HCT116 (cell line): Measurements from ENCODE around the gene FGF21. TPM values are rescaled to one million over a fixed set of nuclear protein-coding genes. Genes with fewer than 3 reads are reported as not detected.

ENCODE experiments used
- ATAC-seq: fragments of 200-7000 bp; cut with Tn5 transposase; 2 replicates; pipeline ENCODE4 v1.9.1; 2020; ENCODE audit warnings: mild to moderate bottlenecking, moderate library complexity
- BruUV-seq: library from RNA; stranded (reverse); fragments of 400-500 nt; replicated peaks from 2 replicates; lab custom pipeline; 2021; lab: Mats Ljungman, UMichigan
- CTCF ChIA-PET: fragments of 300-600 bp; sonication (Branson Sonifier 250); formaldehyde crosslinking; loops from one replicate; lab custom pipeline; 2021; ENCODE audit warnings: antibody characterized with exemption; lab: Charles Lee
- POLR2A ChIA-PET: fragments of 300-600, 350-600 bp; sonication (Branson Sonifier 250); formaldehyde crosslinking; loops from one replicate; lab custom pipeline; 2021; ENCODE audit warnings: antibody characterized with exemption; lab: Charles Lee
- RAD21 ChIA-PET, 2 experiments: fragments of 300-600 bp; sonication (Branson Sonifier 250); formaldehyde crosslinking; loops; one replicate each; lab custom pipeline; 2023; ENCODE audit warnings: low total read pairs in 2 of 2; ENCODE audit not compliant: uncharacterized antibody in 2 of 2, unreplicated experiment in 2 of 2, low non-redundant PET in 1 of 2; lab: Charles Lee
- DNase-seq: peaks from one replicate; pipeline ENCODE4 v3.0.0-alpha.2; 2010; ENCODE audit warnings: low read depth, low spot score
- H2AFZ ChIP-seq: fragments of 200-600 bp; shearing (Covaris generic), sonication (generic); 2 replicates; pipeline ENCODE4 v1.6.1; 2017; ENCODE audit warnings: low read depth, mixed run types, mixed read lengths, antibody characterized with exemption, low read length; ENCODE audit not compliant: poor library complexity, severe bottlenecking
- H3K27ac ChIP-seq: 2 replicates; pipeline ENCODE4 v1.5.1; 2012; ENCODE audit warnings: low read depth, low read length
- H3K27me3 ChIP-seq: fragments of 200-600 bp; sonication (generic); 2 replicates; pipeline ENCODE4 v1.6.1; 2016; ENCODE audit warnings: mixed run types, low read length, mixed read lengths; ENCODE audit not compliant: insufficient read depth
- H3K36me3 ChIP-seq, 2 experiments: fragments of 200-500 bp in 1 of 2; fragments of 200-600 bp in 1 of 2; sonication (Bioruptor generic) in 1 of 2; sonication (generic) in 1 of 2; 2 replicates each; pipeline versions ENCODE4 v1.5.1 to v1.6.1; 2014 to 2016; ENCODE audit warnings: low read length in 2 of 2, inconsistent platforms in 1 of 2, mixed read lengths in 1 of 2, mixed run types in 1 of 2; ENCODE audit not compliant: insufficient read depth in 2 of 2, control insufficient read depth in 1 of 2
- H3K4me1 ChIP-seq, 2 experiments: fragments of 200-600 bp in 1 of 2; sonication (generic) in 1 of 2; 2 replicates each; pipeline versions ENCODE4 v1.5.1 to v1.6.1; 2012 to 2017; ENCODE audit warnings: low read length in 2 of 2, inconsistent platforms in 1 of 2, mild to moderate bottlenecking in 1 of 2, mixed read lengths in 1 of 2, mixed run types in 1 of 2, moderate library complexity in 1 of 2; ENCODE audit not compliant: insufficient read depth in 2 of 2, control insufficient read depth in 1 of 2
- H3K4me2 ChIP-seq: fragments of 200-600 bp; sonication (generic); 2 replicates; pipeline ENCODE4 v1.6.1; 2017; ENCODE audit warnings: mixed run types, low read length, mixed read lengths
- H3K4me3 ChIP-seq, 2 experiments: fragments of 200-600 bp in 1 of 2; sonication (generic) in 1 of 2; replicated peaks in 1 of 2; 2 replicates each; pipeline ENCODE4 v1.5.1; 2011 to 2016; ENCODE audit warnings: low read length in 2 of 2, control low read depth in 1 of 2, low read depth in 1 of 2, mild to moderate bottlenecking in 1 of 2, mixed read lengths in 1 of 2, mixed run types in 1 of 2
- H3K79me2 ChIP-seq: fragments of 200-600 bp; sonication (generic); 2 replicates; pipeline ENCODE4 v1.6.1; 2017; ENCODE audit warnings: mild to moderate bottlenecking, mixed run types, low read length, moderate library complexity, mixed read lengths; ENCODE audit not compliant: insufficient read depth
- H3K9ac ChIP-seq: fragments of 200-600 bp; sonication (generic); 2 replicates; pipeline ENCODE4 v1.6.1; 2016; ENCODE audit warnings: low read length, mixed read lengths
- H3K9me2 ChIP-seq: fragments of 200-600 bp; sonication (generic), shearing (Covaris generic); 2 replicates; pipeline ENCODE4 v1.6.1; 2017; ENCODE audit warnings: mixed run types, mild to moderate bottlenecking, moderate library complexity; ENCODE audit not compliant: insufficient read depth
- H3K9me3 ChIP-seq, 2 experiments: fragments of 200-500 bp in 1 of 2; fragments of 200-600 bp in 1 of 2; sonication (Bioruptor generic) in 1 of 2; sonication (generic) in 1 of 2; 2 replicates each; pipeline ENCODE4 v1.6.1; 2014 to 2017; ENCODE audit warnings: low read length in 2 of 2, mixed read lengths in 2 of 2, inconsistent platforms in 1 of 2, low read depth in 1 of 2, mild to moderate bottlenecking in 1 of 2, mixed run types in 1 of 2, moderate library complexity in 1 of 2; ENCODE audit not compliant: control insufficient read depth in 1 of 2, insufficient read depth in 1 of 2
- H4K20me1 ChIP-seq: fragments of 200-600 bp; sonication (generic), shearing (Covaris generic); 2 replicates; pipeline ENCODE4 v1.6.1; 2017; ENCODE audit warnings: mixed run types, mild to moderate bottlenecking, moderate library complexity; ENCODE audit not compliant: insufficient read depth
- ATF3 ChIP-seq: IDR thresholded peaks from 2 replicates; pipeline ENCODE4 v1.6.1; 2012
- CBX3 ChIP-seq: IDR thresholded peaks from 2 replicates; pipeline ENCODE4 v1.6.1; 2012; ENCODE audit warnings: low read depth
- EGR1 ChIP-seq: IDR thresholded peaks from 2 replicates; pipeline ENCODE4 v1.6.1; 2012; ENCODE audit warnings: low read depth
- ELF1 ChIP-seq: IDR thresholded peaks from 2 replicates; pipeline ENCODE4 v1.6.1; 2012; ENCODE audit warnings: low read depth, borderline replicate concordance
- JUND ChIP-seq: IDR thresholded peaks from 2 replicates; pipeline ENCODE4 v1.6.1; 2012
- RAD21 ChIP-seq: IDR thresholded peaks from 2 replicates; pipeline ENCODE4 v1.6.1; 2012; ENCODE audit warnings: low read depth, mild to moderate bottlenecking
- SIN3A ChIP-seq: IDR thresholded peaks from 2 replicates; pipeline ENCODE4 v1.6.1; 2012; ENCODE audit warnings: low read depth
- SRF ChIP-seq: IDR thresholded peaks from 2 replicates; pipeline ENCODE4 v1.6.1; 2012; ENCODE audit warnings: low read depth
- ZFX ChIP-seq: fragments of 450-650 bp; IDR thresholded peaks from 2 replicates; pipeline ENCODE4 v1.6.1; 2017
- ZNF274 ChIP-seq: fragments of 200-500 bp; sonication (Bioruptor generic); IDR thresholded peaks from 2 replicates; pipeline ENCODE4 v1.6.1; 2014; ENCODE audit warnings: mild to moderate bottlenecking, low read depth, low read length, inconsistent platforms
- intact Hi-C: fragments of 100-400 bp; cut with micrococcal nuclease; formaldehyde crosslinking; loops from 2 replicates; pipeline ENCODE4 v1.10.0; 2022
- total RNA-seq: library from RNA; stranded (reverse); gene quantifications from one replicate; pipeline ENCODE4 v1.2.1, GENCODE V29; 2021; ENCODE audit not compliant: unreplicated experiment
- TF ChIP-seq, protein P1 (sequence below): IDR thresholded peaks from 2 replicates; pipeline ENCODE4 v1.6.1; 2012
- TF ChIP-seq, protein P2 (sequence below): IDR thresholded peaks from 2 replicates; pipeline ENCODE4 v1.6.1; 2011; ENCODE audit warnings: mild to moderate bottlenecking, low read length, moderate library complexity; ENCODE audit not compliant: insufficient replicate concordance; ENCODE audit errors: extremely low read depth
- TF ChIP-seq, protein P3 (sequence below), 3 experiments: fragments of 200-600 bp in 1 of 3; sonication (generic) in 1 of 3; IDR thresholded peaks in 2 of 3; conservative IDR thresholded peaks in 1 of 3; 2 replicates each; pipeline ENCODE4 v1.5.1; 2012 to 2017; ENCODE audit warnings: low read depth in 2 of 3, low read length in 2 of 3, antibody characterized with exemption in 1 of 3, borderline replicate concordance in 1 of 3, control low read depth in 1 of 3, mild to moderate bottlenecking in 1 of 3, mixed read lengths in 1 of 3, mixed run types in 1 of 3, moderate library complexity in 1 of 3; ENCODE audit not compliant: insufficient read depth in 1 of 3

Gene FGF21
- total RNA-seq, 1 experiment from 2014 or later: 0.81 TPM

- H3K9ac ChIP-seq: no peak overlapping the region
- peaks cover 19 to 29% of the 10 kb centered on the region in 2 experiments; a peak in 3 of 4 replicates for H3K4me1 ChIP-seq
- CTCF ChIA-PET: interaction anchor here (0.7 kb wide), 1 partner anchor 18 kb away, joined by 3 read pairs; no protein-coding TSS in a partner anchor
- intact Hi-C loops: no loop called here
- POLR2A ChIA-PET: no interaction called here
- no peak overlapping the region for H2AFZ ChIP-seq
- TF ChIP-seq RAD21 (no peak), JUND (no peak), CBX3 (no peak), SIN3A (no peak), ZNF274 (no peak), SRF (no peak), ATF3 (no peak), EGR1 (no peak), ZFX (no peak), ELF1 (no peak)
- TF ChIP-seq, protein P1, sequence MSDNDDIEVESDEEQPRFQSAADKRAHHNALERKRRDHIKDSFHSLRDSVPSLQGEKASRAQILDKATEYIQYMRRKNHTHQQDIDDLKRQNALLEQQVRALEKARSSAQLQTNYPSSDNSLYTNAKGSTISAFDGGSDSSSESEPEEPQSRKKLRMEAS: no peak
- TF ChIP-seq, protein P2, sequence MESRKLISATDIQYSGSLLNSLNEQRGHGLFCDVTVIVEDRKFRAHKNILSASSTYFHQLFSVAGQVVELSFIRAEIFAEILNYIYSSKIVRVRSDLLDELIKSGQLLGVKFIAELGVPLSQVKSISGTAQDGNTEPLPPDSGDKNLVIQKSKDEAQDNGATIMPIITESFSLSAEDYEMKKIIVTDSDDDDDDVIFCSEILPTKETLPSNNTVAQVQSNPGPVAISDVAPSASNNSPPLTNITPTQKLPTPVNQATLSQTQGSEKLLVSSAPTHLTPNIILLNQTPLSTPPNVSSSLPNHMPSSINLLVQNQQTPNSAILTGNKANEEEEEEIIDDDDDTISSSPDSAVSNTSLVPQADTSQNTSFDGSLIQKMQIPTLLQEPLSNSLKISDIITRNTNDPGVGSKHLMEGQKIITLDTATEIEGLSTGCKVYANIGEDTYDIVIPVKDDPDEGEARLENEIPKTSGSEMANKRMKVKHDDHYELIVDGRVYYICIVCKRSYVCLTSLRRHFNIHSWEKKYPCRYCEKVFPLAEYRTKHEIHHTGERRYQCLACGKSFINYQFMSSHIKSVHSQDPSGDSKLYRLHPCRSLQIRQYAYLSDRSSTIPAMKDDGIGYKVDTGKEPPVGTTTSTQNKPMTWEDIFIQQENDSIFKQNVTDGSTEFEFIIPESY: no peak
- TF ChIP-seq, protein P3, sequence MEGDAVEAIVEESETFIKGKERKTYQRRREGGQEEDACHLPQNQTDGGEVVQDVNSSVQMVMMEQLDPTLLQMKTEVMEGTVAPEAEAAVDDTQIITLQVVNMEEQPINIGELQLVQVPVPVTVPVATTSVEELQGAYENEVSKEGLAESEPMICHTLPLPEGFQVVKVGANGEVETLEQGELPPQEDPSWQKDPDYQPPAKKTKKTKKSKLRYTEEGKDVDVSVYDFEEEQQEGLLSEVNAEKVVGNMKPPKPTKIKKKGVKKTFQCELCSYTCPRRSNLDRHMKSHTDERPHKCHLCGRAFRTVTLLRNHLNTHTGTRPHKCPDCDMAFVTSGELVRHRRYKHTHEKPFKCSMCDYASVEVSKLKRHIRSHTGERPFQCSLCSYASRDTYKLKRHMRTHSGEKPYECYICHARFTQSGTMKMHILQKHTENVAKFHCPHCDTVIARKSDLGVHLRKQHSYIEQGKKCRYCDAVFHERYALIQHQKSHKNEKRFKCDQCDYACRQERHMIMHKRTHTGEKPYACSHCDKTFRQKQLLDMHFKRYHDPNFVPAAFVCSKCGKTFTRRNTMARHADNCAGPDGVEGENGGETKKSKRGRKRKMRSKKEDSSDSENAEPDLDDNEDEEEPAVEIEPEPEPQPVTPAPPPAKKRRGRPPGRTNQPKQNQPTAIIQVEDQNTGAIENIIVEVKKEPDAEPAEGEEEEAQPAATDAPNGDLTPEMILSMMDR (IDR thresholded peaks at IDR 0.05 in 2 of 3, conservative IDR thresholded peaks at IDR 0.05 in 1 of 3; ENCODE audit: borderline replicate concordance in 1 of 3, insufficient read depth in 1 of 3, low read depth in 2 of 3, low read length in 2 of 3): no peak
- H3K9me3 ChIP-seq: no peaks in the 10 kb centered on the region
- DNase-seq: no peak
- H3K27me3 ChIP-seq: no peaks in the 10 kb centered on the region
- no peaks in the 10 kb centered on the region for H3K36me3 ChIP-seq
- H3K4me2 ChIP-seq: no peak overlapping the region
- H3K9me2 ChIP-seq: no peaks in the 10 kb centered on the region
- H3K27ac ChIP-seq: no peak overlapping the region
- no peaks in the 10 kb centered on the region for H4K20me1 ChIP-seq
- no peak for ATAC-seq
- no TSS peak for BruUV-seq
- no peaks in the 10 kb centered on the region for H3K79me2 ChIP-seq
- RAD21 ChIA-PET: no interaction called here
- no peak overlapping the region for H3K4me3 ChIP-seq
Measured at GRCh38 chr19:48777139-48777538, 21.8 kb downstream of the FGF21 start.
